Measurements from ENCODE around the gene PTPRG.
A peak's percentile ranks its signal among the peaks of the same experiment; 100 is the strongest.

The PTPRG gene

GRCh38 chr3:62051506-62051905 is 490.1 kb downstream of the PTPRG start:
- no peak for DNase-seq (ENCODE audit: low read depth in 2 of 2)

- DNase-seq (ENCODE audit: low read depth in 2 of 2), result no peak
These were observed 491.0 kb downstream of the PTPRG start for GRCh38 chr3:62052331-62052730.

- DNase-seq (ENCODE audit: low read depth in 2 of 2), result no peak
These were observed 495.3 kb downstream of the PTPRG start for GRCh38 chr3:62056658-62057057.

GRCh38 chr3:62057339-62058047 is 496.1 kb downstream of the PTPRG start:
- no peak for DNase-seq (ENCODE audit: low read depth in 2 of 2)

- DNase-seq (ENCODE audit: low read depth in 2 of 2), result peak; percentile 77 to 85
These were observed 504.8 kb downstream of the PTPRG start for GRCh38 chr3:62065985-62066693.

- DNase-seq (ENCODE audit: low read depth in 2 of 2), result no peak
These were observed 507.0 kb downstream of the PTPRG start for GRCh38 chr3:62068337-62068736.

- no peak for DNase-seq (ENCODE audit: low read depth in 2 of 2)
These were observed 509.5 kb downstream of the PTPRG start for GRCh38 chr3:62070891-62071290.

GRCh38 chr3:62073038-62073437 is 511.7 kb downstream of the PTPRG start:
- DNase-seq (ENCODE audit: low read depth in 2 of 2), result no peak

- DNase-seq (ENCODE audit: low read depth in 2 of 2), result peak in 1 of 2 experiments; percentile 17
These were observed 523.2 kb downstream of the PTPRG start for GRCh38 chr3:62084558-62084957.

- DNase-seq (ENCODE audit: low read depth in 2 of 2), result no peak
These were observed 527.2 kb downstream of the PTPRG start for GRCh38 chr3:62088472-62089104.

GRCh38 chr3:62090066-62090465 is 528.7 kb downstream of the PTPRG start:
- no peak for DNase-seq (ENCODE audit: low read depth in 2 of 2)

- no peak for DNase-seq (ENCODE audit: low read depth in 2 of 2)
These were observed 529.1 kb downstream of the PTPRG start for GRCh38 chr3:62090519-62090918.

- no peak for DNase-seq (ENCODE audit: low read depth in 2 of 2)
These were observed 531.7 kb downstream of the PTPRG start for GRCh38 chr3:62093025-62093424.

GRCh38 chr3:62094461-62094860 is 533.1 kb downstream of the PTPRG start:
- DNase-seq (ENCODE audit: low read depth in 2 of 2), result no peak

- DNase-seq (ENCODE audit: low read depth in 2 of 2), result no peak
These were observed 533.7 kb downstream of the PTPRG start for GRCh38 chr3:62095080-62095479.

GRCh38 chr3:62095756-62096155 is 534.4 kb downstream of the PTPRG start:
- no peak for DNase-seq (ENCODE audit: low read depth in 2 of 2)

GRCh38 chr3:62096521-62096920 is 535.1 kb downstream of the PTPRG start:
- DNase-seq (ENCODE audit: low read depth in 2 of 2), result no peak

GRCh38 chr3:62097121-62097520 is 535.8 kb downstream of the PTPRG start:
- DNase-seq (ENCODE audit: low read depth in 2 of 2), result no peak

- DNase-seq (ENCODE audit: low read depth in 2 of 2), result no peak
These were observed 537.4 kb downstream of the PTPRG start for GRCh38 chr3:62098646-62099365.

- no peak for DNase-seq (ENCODE audit: low read depth in 2 of 2)
These were observed 539.1 kb downstream of the PTPRG start for GRCh38 chr3:62100282-62100989.

- DNase-seq (ENCODE audit: low read depth in 2 of 2), result peak in 1 of 2 experiments; percentile 49
These were observed 540.1 kb downstream of the PTPRG start for GRCh38 chr3:62101488-62101887.

GRCh38 chr3:62103531-62103930 is 542.2 kb downstream of the PTPRG start:
- no peak for DNase-seq (ENCODE audit: low read depth in 2 of 2)
